ENCODE results near the gene TMEM269. TPM values are rescaled to one million over a fixed set of nuclear protein-coding genes. Genes with fewer than 3 reads are reported as not detected.
A peak's percentile ranks its signal among the peaks of the same experiment; 100 is the strongest.

TMEM269 gene
- polyA plus RNA-seq, 1 donor (not counting 4 experiments of a cell fraction or from before 2014, with no cell fraction given) = 0.12 TPM

DNA sequence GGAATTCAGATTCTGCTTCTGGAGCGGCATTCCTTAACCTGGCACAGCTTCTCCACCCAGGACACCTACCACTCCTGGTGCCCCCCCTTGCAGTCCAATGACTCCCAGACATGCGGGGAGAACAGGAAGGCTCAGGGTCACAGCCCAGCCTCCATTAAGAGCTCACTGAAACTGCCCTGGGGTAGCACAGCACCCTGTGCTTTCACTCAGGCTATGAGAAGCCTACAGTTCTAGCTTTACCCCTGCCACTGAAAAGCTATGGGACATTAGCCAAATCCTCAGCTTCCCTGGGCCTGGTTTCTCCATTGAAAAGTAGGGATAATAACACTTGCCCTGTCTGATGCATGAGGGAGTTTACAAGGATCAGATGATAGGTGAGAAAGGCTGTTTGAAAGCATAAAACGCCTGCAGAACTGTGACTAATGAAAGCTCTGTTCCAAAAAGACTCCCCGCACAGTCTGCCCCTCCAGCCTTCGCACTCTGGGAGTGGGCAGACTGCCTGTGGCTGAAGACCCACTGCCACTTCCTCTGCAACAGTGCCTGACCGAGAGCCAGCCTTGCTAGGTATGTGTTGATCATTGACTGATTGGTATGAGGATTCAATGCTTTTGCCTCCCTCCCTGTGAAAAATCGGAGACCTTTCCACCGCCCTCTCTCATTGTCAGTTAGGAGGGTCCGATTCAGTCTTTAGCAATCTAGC is 42.0 kb upstream of the TMEM269 start:
- H3K4me2 ChIP-seq (ENCODE audit: control insufficient read depth, extremely low read depth, insufficient read depth, low read depth, low read length) = peak overlapping the region; percentile 86
- H3K36me3 ChIP-seq (ENCODE audit: control insufficient read depth in 2 of 2, extremely low read depth in 1 of 2, insufficient read depth in 2 of 2, low read length in 2 of 2) = peaks cover 5 to 12% of the 10 kb centered on the region in 2 experiments
- dilution Hi-C loops (cut with MboI; ENCODE audit: extremely low pct_ligation_motif_present, low sequenced_read_pairs) = no loop called here
- TF ChIP-seq EZH2 (IDR thresholded peaks at IDR 0.05; ENCODE audit: low read length) = no peak
- no peak for TF ChIP-seq CTCF (optimal IDR thresholded peaks at IDR 0.05 in 1 of 3, IDR thresholded peaks at IDR 0.05 in 1 of 3, conservative IDR thresholded peaks at IDR 0.05 in 1 of 3; ENCODE audit: extremely low read depth in 1 of 3, insufficient read depth in 2 of 3, low read length in 3 of 3)
- H3K27me3 ChIP-seq (ENCODE audit: control insufficient read depth, extremely low read depth, insufficient read depth, low read length) = no peaks in the 10 kb centered on the region
- peaks cover 23% of the 10 kb centered on the region for H3K4me1 ChIP-seq (ENCODE audit: control insufficient read depth, extremely low read depth, insufficient read depth, low read length)
- peak overlapping the region; percentile 82 for H2AFZ ChIP-seq (ENCODE audit: control insufficient read depth, low read length)
- H4K20me1 ChIP-seq (ENCODE audit: control insufficient read depth, extremely low read depth, insufficient read depth, low read length) = no peaks in the 10 kb centered on the region
- peak overlapping the region; percentile 93 for H3K27ac ChIP-seq (ENCODE audit: control insufficient read depth, insufficient read depth, low read length)
- no peak for FAIRE-seq
- no peaks in the 10 kb centered on the region for H3K9me3 ChIP-seq (ENCODE audit: control insufficient read depth, low read depth, low read length)
- no peak for DNase-seq (ENCODE audit: low read depth, low spot score)
- H3K9ac ChIP-seq (ENCODE audit: control insufficient read depth, extremely low read depth, insufficient read depth, low read length) = peak overlapping the region; percentile 65
- no peaks in the 10 kb centered on the region for H3K79me2 ChIP-seq (ENCODE audit: control insufficient read depth, insufficient read depth, low read length)
- H3K4me3 ChIP-seq (ENCODE audit: control insufficient read depth in 2 of 3, extremely low read depth in 1 of 3, insufficient read depth in 2 of 3, low read depth in 1 of 3, low read length in 3 of 3) = peak overlapping the region in 2 of 3 experiments; percentile 14 to 47
- peaks cover 2% of the 10 kb centered on the region for H3K9me1 ChIP-seq (ENCODE audit: control insufficient read depth, extremely low read depth, insufficient read depth, low read length)

- Histone ChIP-seq H3K27ac (ENCODE audit: control insufficient read depth, insufficient read depth, low read length) (peak overlapping the region; percentile 93), H2AFZ (ENCODE audit: control insufficient read depth, low read length) (peak overlapping the region; percentile 82), H3K36me3 (ENCODE audit: control insufficient read depth in 2 of 2, extremely low read depth in 1 of 2, insufficient read depth in 2 of 2, low read length in 2 of 2) (peaks cover 5 to 15% of the 10 kb centered on the region in 2 experiments), H3K4me3 (ENCODE audit: control insufficient read depth in 2 of 3, extremely low read depth in 1 of 3, insufficient read depth in 2 of 3, low read depth in 1 of 3, low read length in 3 of 3) (peak overlapping the region in 2 of 3 experiments; percentile 14 to 47), H3K4me2 (ENCODE audit: control insufficient read depth, extremely low read depth, insufficient read depth, low read depth, low read length) (peak overlapping the region; percentile 86), H3K27me3 (ENCODE audit: control insufficient read depth, extremely low read depth, insufficient read depth, low read length) (no peaks in the 10 kb centered on the region), H3K4me1 (ENCODE audit: control insufficient read depth, extremely low read depth, insufficient read depth, low read length) (peaks cover 23% of the 10 kb centered on the region), H3K9ac (ENCODE audit: control insufficient read depth, extremely low read depth, insufficient read depth, low read length) (peak overlapping the region; percentile 65), H3K9me3 (ENCODE audit: control insufficient read depth, low read depth, low read length) (no peaks in the 10 kb centered on the region), H3K79me2 (ENCODE audit: control insufficient read depth, insufficient read depth, low read length) (no peaks in the 10 kb centered on the region), H4K20me1 (ENCODE audit: control insufficient read depth, extremely low read depth, insufficient read depth, low read length) (no peaks in the 10 kb centered on the region), H3K9me1 (ENCODE audit: control insufficient read depth, extremely low read depth, insufficient read depth, low read length) (peaks cover 2% of the 10 kb centered on the region)
- TF ChIP-seq CTCF (optimal IDR thresholded peaks at IDR 0.05 in 1 of 3, IDR thresholded peaks at IDR 0.05 in 1 of 3, conservative IDR thresholded peaks at IDR 0.05 in 1 of 3; ENCODE audit: extremely low read depth in 1 of 3, insufficient read depth in 2 of 3, low read length in 3 of 3) (no peak), EZH2 (IDR thresholded peaks at IDR 0.05; ENCODE audit: low read length) (no peak)
- FAIRE-seq (peak; percentile 99), DNase-seq (ENCODE audit: low read depth, low spot score) (peak; percentile 97)
- dilution Hi-C loops (cut with MboI; ENCODE audit: extremely low pct_ligation_motif_present, low sequenced_read_pairs) = no loop called here
These were observed 41.3 kb upstream of the TMEM269 start for GRCh38 chr1:42743317-42744147.
